HG03354 (cell line): ENCODE results near the gene SLC35A5.

Source experiments
- ATAC-seq: cut with Tn5 transposase; IDR thresholded peaks from one replicate; pipeline ENCODE4 v1.9.1; 2021; ENCODE audit warnings: mild to moderate bottlenecking; ENCODE audit not compliant: unreplicated experiment, poor library complexity, severe bottlenecking

Gene SLC35A5

DNA sequence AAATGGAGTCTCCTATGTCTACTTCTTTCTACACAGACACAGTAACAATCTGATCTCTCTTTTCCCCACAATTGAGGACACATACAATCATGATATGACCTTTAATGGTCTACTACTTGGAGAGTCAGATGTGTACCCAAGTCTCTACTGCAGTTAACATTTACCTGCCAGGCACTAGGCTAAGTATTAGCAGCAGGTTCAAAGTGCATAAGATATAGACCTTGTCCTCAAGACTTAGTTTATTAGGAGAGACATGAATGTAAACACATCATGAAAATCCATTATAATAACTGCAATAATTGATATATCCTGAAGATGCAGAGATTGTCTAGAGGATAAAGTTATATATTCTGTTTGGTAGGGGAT is 3.1 kb downstream of the SLC35A5 start:
- ATAC-seq = no peak

DNA sequence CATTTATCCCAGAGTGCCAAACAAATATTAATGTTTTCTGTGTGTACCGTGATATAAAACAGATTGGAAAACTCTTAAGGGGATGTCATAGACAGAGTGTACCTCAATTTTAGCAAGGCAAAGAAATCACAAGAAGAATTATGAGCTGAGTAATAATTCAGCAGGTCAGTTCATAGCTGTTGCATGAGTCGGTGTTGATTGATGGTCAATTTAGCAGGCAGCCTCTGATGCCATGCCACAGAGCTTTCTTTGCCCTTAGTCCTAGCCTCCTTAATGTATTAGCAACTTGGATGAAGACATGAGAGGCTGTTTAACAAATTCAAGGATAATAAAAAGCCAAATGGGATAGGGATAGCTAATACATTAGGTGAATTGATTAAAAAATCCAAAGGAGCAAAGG is 6.8 kb downstream of the SLC35A5 start:
- ATAC-seq = no peak

DNA sequence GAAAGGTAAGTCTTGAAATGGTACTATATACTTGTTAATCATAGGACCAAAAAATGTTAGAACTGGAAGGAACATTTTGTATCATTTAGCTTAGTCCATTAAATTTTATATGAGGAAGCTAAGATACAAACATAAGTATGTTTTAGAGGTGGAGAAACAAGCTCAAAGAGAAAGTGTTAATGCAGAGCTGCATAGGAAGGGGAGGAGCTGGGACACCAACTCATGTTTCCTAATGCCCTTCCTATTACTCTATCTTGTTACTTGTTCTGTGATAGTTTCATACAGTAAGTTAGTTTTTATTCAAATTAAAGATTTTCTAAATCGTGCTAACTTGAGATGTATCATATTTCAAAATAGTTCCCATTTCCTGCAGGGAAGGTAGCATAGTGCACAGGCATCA is 7.4 kb downstream of the SLC35A5 start:
- no peak for ATAC-seq

GRCh38 chr3:112572701-112573100 is 10.9 kb downstream of the SLC35A5 start:
- no peak for ATAC-seq

DNA sequence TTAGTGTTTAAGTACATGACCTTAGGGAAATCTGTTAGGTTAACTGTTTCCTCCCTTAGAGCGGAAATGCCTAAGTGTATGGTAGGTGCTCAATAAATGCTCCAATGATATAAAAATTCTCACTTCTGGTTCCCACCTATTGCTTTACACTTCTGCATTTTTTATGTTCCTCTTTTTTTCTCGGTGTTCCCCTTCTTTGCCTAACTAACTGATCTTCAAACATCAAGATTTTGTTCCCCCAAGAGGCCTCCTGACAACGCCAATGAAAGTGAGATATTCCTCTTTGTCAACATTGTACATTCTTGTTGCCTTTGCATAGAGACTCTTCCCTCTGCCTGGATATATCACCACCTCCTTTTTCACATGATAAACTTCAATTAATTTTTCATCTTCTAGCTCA is 17.4 kb downstream of the SLC35A5 start:
- ATAC-seq = no peak

DNA sequence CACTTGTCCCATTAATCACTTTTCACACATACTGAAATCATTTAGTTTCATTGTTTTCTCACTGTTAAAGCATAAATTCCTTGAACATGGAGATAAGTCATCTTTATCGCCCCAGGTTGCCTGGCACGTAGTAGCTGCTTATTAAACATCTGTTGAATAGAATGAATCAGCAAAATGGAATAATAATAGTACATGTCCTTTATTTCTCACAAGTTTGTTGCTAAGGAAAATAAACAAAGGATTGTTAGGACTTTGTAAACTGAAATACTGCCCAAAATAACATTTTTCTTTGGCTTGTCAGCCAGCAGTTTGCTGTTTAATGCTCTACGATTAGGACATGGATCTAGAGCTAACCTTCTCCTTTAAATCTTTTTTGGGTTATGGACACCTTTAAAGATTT is 17.9 kb downstream of the SLC35A5 start:
- ATAC-seq = no peak

- no peak for ATAC-seq
Measured at GRCh38 chr3:112582244-112582874, 20.5 kb downstream of the SLC35A5 start.

DNA sequence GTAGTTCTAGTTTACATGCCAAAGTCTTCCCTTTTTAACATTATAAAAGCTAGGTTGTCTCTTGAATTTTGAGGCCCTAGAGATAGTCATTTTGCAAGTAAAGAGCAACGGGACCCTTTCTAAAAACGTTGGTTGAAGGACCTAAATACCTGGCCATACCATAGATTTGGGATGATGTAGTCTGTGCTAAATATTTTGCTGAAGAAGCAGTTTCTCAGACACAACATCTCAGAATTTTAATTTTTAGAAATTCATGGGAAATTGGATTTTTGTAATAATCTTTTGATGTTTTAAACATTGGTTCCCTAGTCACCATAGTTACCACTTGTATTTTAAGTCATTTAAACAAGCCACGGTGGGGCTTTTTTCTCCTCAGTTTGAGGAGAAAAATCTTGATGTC is 21.3 kb downstream of the SLC35A5 start:
- ATAC-seq = no peak

DNA sequence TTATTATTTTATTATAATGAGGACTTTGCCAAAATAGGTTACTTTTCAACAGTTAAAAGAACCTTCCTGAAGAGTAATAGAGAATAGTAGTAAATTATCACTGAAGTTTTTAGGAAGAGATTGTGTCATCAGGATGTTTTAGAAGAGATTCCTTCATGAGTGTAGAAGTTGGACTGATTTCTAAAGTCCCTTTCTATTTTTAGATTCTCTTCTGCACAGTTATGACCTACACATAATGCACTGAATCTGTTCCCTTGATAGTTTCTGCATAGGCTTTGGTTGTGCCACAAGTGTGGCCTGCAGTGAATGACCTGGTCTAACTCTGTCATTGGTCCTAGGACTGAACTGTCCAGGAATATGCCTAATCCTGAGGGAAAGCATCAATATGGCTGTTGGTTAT is 23.9 kb downstream of the SLC35A5 start:
- no peak for ATAC-seq

DNA sequence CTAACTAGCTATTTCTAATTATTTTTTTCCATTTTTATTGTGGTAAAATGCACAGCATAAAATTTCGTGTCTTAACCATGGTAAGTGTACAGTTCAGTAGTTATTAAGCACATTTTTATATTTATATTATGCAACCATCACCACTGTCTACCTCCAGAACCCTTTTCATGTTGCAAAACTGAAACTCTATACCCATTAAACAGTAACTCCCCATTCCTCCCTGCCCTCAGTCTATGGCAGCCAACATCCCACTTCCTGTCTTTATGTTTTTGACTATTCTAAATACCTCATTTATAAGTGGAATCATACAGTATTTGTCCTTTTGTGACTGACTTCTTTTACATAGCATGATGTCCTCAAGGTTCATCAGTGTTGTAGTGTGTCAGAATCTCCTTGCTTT is 25.5 kb downstream of the SLC35A5 start:
- no peak for ATAC-seq

DNA sequence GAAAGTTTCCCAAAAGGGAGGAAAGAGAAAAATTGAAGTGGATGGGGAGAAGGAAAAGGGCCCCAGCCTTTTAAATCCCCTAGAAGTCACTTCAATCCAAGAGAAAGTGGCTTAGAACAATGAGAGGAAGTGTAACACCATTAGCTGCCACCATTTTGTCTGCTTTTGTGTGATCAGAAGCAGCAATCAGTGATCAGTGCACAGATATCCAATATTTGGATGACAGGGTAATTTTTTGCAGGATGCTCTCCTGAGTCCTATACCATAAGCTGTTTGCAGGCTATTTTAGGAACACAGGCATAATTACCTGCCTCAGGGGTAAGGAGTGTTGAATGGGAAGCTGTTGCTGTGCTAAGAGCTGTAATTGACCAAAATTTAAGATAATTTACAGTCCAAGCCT is 31.4 kb downstream of the SLC35A5 start:
- ATAC-seq = no peak

DNA sequence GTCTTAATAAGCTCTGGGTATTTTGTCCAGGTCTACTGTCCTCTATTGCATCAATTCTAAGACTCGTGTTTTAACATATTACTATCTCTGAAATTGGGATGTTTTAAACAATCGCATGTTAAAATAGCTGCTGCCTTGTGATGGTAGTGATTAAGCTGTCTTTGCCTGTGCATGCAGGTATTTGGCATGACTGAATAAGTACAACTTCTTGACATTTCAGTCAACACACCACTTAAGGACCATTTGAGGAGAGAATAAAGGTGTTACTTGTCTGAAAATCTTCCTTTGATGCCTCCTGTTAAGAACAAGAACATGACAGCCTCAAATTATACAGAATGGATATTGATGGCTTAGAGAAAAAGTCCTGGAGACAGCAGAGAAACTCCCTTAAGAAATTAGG is 33.0 kb downstream of the SLC35A5 start:
- ATAC-seq = no peak

DNA sequence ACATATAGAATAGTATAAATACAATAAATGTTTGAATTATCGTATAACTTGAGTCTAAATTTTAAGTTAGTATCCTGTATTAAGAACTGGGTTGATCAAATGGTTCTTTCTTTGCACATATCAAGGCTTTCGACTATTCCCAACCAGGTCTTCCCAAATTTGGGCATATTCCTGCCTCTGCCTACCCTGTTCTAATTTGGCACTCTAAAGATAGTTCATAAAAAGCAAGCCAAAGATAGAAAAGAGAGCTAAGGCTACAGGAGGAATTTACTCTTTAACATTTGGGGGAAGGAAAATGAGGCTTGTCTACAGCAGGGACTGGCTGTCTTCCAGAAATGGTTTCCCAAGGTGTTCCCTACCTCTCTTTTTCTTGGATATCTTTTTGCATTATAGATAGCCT is 36.1 kb downstream of the SLC35A5 start:
- ATAC-seq = no peak

- ATAC-seq = no peak
Measured at GRCh38 chr3:112598731-112599130, 36.9 kb downstream of the SLC35A5 start.

GRCh38 chr3:112602217-112602838 is 40.5 kb downstream of the SLC35A5 start:
- ATAC-seq = peak; percentile 73

DNA sequence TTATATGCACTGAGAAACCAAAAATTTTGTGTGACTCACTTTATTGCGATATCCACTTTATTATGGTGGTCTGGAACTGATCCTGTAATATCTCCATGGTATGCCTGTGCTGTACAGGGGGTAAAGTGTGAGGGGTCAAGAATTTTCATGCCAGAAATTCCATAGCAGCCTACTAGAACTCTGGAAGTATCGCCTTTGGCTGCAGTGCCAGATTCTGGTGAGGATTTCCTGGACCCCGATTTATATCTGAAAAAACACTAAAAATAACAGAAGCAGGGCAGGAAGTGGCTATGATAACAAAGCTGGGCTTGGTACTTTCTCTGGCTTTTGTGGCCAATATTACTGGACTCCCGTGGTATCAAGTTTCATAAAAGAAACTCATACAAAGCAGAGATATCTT is 42.7 kb downstream of the SLC35A5 start:
- no peak for ATAC-seq

GRCh38 chr3:112605285-112605684 is 43.4 kb downstream of the SLC35A5 start:
- ATAC-seq = peak; percentile 54

DNA sequence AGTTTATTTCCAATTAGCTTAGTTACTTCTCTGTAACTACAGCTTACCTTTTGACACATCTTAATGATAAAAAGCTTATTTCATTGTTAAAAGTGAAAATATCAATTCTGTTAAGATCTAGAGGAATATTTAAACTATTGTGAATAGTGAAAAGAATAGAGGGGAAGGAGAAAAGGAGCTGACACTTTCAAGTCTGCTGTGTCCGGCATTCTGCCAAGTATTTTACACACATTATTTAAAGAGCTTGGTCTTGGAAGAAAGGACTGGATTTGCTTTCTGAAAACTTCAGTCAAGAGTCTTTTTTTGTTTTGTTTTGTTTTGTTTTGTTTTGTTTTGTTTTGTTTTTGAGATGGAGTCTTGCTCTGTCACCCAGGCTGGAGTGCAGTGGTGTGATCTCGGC is 44.3 kb downstream of the SLC35A5 start:
- no peak for ATAC-seq

DNA sequence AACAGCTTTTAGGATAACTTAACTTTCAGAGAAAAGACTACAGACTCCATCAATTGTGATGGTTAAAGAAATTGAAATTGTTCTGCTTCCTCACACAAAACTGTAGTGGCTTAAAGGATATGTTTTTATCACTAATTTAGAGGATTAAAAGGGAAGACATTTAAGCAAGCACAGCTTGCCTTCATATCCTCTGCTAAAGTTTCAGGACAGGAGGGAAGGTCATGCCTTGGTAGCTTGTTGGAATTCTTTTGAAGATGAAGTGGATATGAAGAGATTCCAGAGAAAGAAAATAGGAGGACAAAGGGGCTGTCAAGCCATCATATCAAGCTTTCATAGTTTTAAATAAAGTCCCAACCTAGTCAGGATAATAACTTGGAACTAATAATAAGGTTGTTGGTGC is 46.0 kb downstream of the SLC35A5 start:
- ATAC-seq = no peak

DNA sequence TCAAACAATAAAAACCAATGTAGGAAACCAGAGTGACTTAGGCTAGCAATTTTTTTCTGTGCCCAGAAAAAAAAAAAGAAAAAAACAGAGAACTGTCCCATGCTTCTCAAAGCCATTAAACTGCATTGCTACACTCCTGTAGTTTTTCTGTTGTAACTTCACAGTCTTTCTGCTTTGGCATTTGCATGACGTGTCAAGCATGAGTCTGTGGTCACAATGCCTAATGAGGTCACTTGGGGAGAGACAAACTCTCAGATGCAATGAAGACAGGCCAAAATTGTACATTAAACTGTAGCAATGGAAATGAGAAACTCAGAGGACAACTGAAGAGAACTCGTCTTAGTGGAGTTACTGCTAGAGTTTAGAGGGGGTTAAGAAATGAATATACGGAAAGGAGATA is 48.3 kb downstream of the SLC35A5 start:
- no peak for ATAC-seq

DNA sequence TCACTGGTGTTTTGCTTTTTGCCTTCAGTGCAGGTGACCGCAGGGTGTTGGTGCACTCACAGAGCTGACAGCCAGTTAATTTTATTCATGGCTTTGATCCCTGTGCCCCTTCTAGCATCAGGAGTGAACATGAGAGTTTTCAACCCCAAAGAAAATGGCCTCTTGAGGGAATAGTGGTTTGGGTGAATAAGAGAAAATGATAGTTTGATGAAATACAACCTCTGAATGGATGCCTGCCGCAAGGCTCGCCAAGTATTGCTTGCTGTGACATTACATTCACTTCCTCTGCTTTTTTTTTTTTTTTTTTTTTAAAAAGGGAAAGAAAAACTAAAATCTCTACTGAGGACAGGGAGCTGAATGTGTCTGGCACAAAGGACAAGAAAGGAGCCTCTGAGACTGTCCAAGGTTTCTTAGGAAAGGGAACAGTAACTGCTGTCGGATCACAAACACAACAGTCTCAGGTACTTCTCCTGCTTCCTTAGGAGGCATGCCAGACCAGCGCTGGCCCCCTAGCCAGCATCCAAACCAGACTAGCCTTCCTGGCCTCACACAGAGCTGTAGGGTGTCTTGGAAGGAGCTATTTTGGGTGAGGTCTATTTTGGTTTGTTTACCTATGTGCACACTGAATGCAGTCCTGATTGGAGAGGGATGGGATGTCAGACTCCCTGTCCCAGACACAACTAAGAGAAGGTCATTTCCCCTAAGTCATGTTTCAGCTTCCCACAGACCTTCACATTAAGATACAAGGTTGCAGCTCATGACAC is 50.1 kb downstream of the SLC35A5 start:
- ATAC-seq = no peak
